Gastroesophageal sphincter (tissue), 3 donors: ENCODE measurements around the gene MPZL3.

Source experiments
- EP300 ChIP-seq: sonication (generic); formaldehyde crosslinking; IDR thresholded peaks from one replicate; pipeline ENCODE4 v1.6.1; 2017; ENCODE audit warnings: antibody characterized with exemption, mild to moderate bottlenecking
- POLR2A ChIP-seq, 2 donors: fragments of 450-650 bp; IDR thresholded peaks; one replicate each; pipeline ENCODE4 v1.6.1; 2017; ENCODE audit warnings: antibody characterized with exemption in 2 of 2, mild to moderate bottlenecking in 2 of 2, moderate library complexity in 1 of 2
- POLR2AphosphoS5 ChIP-seq: sonication (generic); formaldehyde crosslinking; IDR thresholded peaks from one replicate; pipeline ENCODE4 v1.6.1; 2017; ENCODE audit warnings: antibody characterized with exemption
- TF ChIP-seq, protein P1 (sequence below), 4 experiments: fragments of 200-600 bp in 2 of 4; fragments of 450-650 bp in 2 of 4; sonication (generic) in 1 of 4; IDR thresholded peaks; one replicate each; pipeline ENCODE4 v1.5.1; 2017 to 2019; ENCODE audit warnings: antibody characterized with exemption in 4 of 4, mild to moderate bottlenecking in 2 of 4, moderate library complexity in 2 of 4

- TF ChIP-seq, protein P1, sequence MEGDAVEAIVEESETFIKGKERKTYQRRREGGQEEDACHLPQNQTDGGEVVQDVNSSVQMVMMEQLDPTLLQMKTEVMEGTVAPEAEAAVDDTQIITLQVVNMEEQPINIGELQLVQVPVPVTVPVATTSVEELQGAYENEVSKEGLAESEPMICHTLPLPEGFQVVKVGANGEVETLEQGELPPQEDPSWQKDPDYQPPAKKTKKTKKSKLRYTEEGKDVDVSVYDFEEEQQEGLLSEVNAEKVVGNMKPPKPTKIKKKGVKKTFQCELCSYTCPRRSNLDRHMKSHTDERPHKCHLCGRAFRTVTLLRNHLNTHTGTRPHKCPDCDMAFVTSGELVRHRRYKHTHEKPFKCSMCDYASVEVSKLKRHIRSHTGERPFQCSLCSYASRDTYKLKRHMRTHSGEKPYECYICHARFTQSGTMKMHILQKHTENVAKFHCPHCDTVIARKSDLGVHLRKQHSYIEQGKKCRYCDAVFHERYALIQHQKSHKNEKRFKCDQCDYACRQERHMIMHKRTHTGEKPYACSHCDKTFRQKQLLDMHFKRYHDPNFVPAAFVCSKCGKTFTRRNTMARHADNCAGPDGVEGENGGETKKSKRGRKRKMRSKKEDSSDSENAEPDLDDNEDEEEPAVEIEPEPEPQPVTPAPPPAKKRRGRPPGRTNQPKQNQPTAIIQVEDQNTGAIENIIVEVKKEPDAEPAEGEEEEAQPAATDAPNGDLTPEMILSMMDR (IDR thresholded peaks at IDR 0.05): no peak
- TF ChIP-seq POLR2AphosphoS5 (no peak), EP300 (no peak), POLR2A (IDR thresholded peaks at IDR 0.05) (no peak)
Measured at GRCh38 chr11:118211006-118211405, 41.2 kb downstream of the MPZL3 start.
